ENCODE results near the gene PKIB. TPM values are rescaled to one million over a fixed set of nuclear protein-coding genes. Genes with fewer than 3 reads are reported as not detected.
A peak's percentile ranks its signal among the peaks of the same experiment; 100 is the strongest.

PKIB gene
- total and polyA plus RNA-seq, 2 donors (not counting 3 experiments of a cell fraction or from before 2014, with no cell fraction given), result not detected

DNA sequence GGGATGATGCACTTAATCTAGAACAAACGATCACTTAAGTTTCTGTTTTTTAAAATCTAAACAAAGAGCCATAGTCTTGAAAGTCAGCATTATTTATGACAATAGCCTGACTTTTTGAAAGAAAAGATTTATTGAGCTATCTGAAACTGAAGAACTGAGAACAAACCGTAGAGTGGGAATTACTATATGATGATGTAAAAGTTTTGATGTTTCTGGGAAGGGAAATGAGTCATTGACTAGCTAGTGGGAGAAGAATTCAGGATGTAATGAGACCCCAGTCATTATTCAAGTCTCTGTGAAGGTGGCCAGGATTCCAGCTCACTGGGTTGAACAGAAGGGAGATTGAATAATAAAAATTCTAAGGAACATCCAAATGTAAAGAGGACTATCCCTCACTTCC, 85.9 kb downstream of the PKIB start:
- TF ChIP-seq, protein P1, sequence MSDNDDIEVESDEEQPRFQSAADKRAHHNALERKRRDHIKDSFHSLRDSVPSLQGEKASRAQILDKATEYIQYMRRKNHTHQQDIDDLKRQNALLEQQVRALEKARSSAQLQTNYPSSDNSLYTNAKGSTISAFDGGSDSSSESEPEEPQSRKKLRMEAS (IDR thresholded peaks at IDR 0.05; ENCODE audit: insufficient read depth, insufficient read length), result no peak
- TF ChIP-seq GATA2 (IDR thresholded peaks at IDR 0.05; ENCODE audit: insufficient read depth, insufficient read length, low read depth, low read length) (no peak), POLR2A (IDR thresholded peaks at IDR 0.05; ENCODE audit: low read depth, low read length) (no peak), FOS (IDR thresholded peaks at IDR 0.05; ENCODE audit: borderline replicate concordance, insufficient read depth, low read length) (peak; percentile 81), EZH2 (IDR thresholded peaks at IDR 0.05; ENCODE audit: borderline replicate concordance, low read depth, low read length, severe bottlenecking) (no peak), POLR2AphosphoS5 (IDR thresholded peaks at IDR 0.05; ENCODE audit: insufficient read depth, low read depth, low read length) (no peak), MYC (IDR thresholded peaks at IDR 0.05; ENCODE audit: low read depth, low read length) (no peak), JUN (IDR thresholded peaks at IDR 0.05; ENCODE audit: borderline replicate concordance, insufficient read depth, insufficient read length, low read depth) (peak; percentile 88)
- TF ChIP-seq, protein P2, sequence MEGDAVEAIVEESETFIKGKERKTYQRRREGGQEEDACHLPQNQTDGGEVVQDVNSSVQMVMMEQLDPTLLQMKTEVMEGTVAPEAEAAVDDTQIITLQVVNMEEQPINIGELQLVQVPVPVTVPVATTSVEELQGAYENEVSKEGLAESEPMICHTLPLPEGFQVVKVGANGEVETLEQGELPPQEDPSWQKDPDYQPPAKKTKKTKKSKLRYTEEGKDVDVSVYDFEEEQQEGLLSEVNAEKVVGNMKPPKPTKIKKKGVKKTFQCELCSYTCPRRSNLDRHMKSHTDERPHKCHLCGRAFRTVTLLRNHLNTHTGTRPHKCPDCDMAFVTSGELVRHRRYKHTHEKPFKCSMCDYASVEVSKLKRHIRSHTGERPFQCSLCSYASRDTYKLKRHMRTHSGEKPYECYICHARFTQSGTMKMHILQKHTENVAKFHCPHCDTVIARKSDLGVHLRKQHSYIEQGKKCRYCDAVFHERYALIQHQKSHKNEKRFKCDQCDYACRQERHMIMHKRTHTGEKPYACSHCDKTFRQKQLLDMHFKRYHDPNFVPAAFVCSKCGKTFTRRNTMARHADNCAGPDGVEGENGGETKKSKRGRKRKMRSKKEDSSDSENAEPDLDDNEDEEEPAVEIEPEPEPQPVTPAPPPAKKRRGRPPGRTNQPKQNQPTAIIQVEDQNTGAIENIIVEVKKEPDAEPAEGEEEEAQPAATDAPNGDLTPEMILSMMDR (IDR thresholded peaks at IDR 0.05; ENCODE audit: extremely low read depth in 1 of 2, insufficient read depth in 1 of 2, low read depth in 1 of 2, low read length in 2 of 2), result no peak
- DNase-seq (ENCODE audit: low read depth, low spot score), result peak; percentile 79
- no TSS peak for BruUV-seq (replicated peaks)
- peak; percentile 67 for FAIRE-seq
- Histone ChIP-seq H3K79me2 (ENCODE audit: control insufficient read depth, insufficient read depth, low read length) (no peaks in the 10 kb centered on the region), H2AFZ (ENCODE audit: low read depth, low read length) (no peak overlapping the region), H3K4me2 (ENCODE audit: insufficient read depth, low read length) (peak overlapping the region; percentile 80), H3K4me3 (replicated peaks in 1 of 3; ENCODE audit: insufficient read depth in 1 of 3, low read depth in 1 of 3, low read length in 3 of 3) (no peak overlapping the region), H3K9me3 (replicated peaks; ENCODE audit: control insufficient read depth, insufficient read depth, low read length) (no peaks in the 10 kb centered on the region), H3K9me1 (replicated peaks; ENCODE audit: control insufficient read depth, extremely low read depth, insufficient read depth, low read length) (no peaks in the 10 kb centered on the region), H3K27me3 (ENCODE audit: control insufficient read depth in 2 of 2, insufficient read depth in 2 of 2, low read length in 2 of 2) (no peaks in the 10 kb centered on the region), H4K20me1 (replicated peaks; ENCODE audit: control insufficient read depth, extremely low read depth, insufficient read depth, low read length) (no peaks in the 10 kb centered on the region), H3K27ac (ENCODE audit: insufficient read depth, low read depth, low read length) (peak overlapping the region; percentile 43), H3K9ac (replicated peaks; ENCODE audit: extremely low read depth, insufficient read depth, low read length) (no peak overlapping the region), H3K36me3 (ENCODE audit: control insufficient read depth in 2 of 2, extremely low read depth in 1 of 2, insufficient read depth in 2 of 2, low read length in 2 of 2) (no peaks in the 10 kb centered on the region), H3K4me1 (ENCODE audit: control insufficient read depth, extremely low read depth, insufficient read depth, low read length) (peaks cover 12% of the 10 kb centered on the region)
- CTCF ChIA-PET, result interaction anchor here (0.7 to 1.0 kb wide), 3 partner anchors 31 to 204 kb away, joined by 4 to 5 read pairs (median 5); partner anchors contain the start of gene PKIB
- intact Hi-C loops (cut with micrococcal nuclease) (loop anchor here (5.0 kb wide), 1 partner anchor 84 kb away; the partner anchor contains the start of gene PKIB), dilution Hi-C loops (cut with MboI; ENCODE audit: extremely low pct_ligation_motif_present, low sequenced_read_pairs) (no loop called here)
- POLR2A ChIA-PET, result no interaction called here

Data from endothelial cell of umbilical vein (primary cell).